PFSK-1 (cell line): ENCODE measurements around the gene C12orf43.

ENCODE experiments used
- FOXP2 ChIP-seq: optimal IDR thresholded peaks from 2 replicates; pipeline ENCODE3; 2011; ENCODE audit warnings: borderline replicate concordance, control low read depth, inconsistent platforms; ENCODE audit not compliant: insufficient read depth; ENCODE audit errors: extremely low read length, extremely low read depth
- POLR2AphosphoS5 ChIP-seq: IDR thresholded peaks from 2 replicates; pipeline ENCODE4 v1.6.1; 2012; ENCODE audit warnings: low read depth, mild to moderate bottlenecking, control low read depth, low read length, moderate library complexity
- SIN3A ChIP-seq: IDR thresholded peaks from 2 replicates; pipeline ENCODE4 v1.6.1; 2012; ENCODE audit warnings: mild to moderate bottlenecking, low read length, moderate library complexity, borderline replicate concordance; ENCODE audit not compliant: insufficient read depth
- TAF1 ChIP-seq: IDR thresholded peaks from 2 replicates; pipeline ENCODE4 v1.6.1; 2012; ENCODE audit warnings: low read length, control low read depth, borderline replicate concordance; ENCODE audit not compliant: insufficient read depth
- TF ChIP-seq, protein P1 (sequence below), 2 experiments: IDR thresholded peaks; 2 replicates each; pipeline versions ENCODE4 v1.6.1 to v1.8.0; 2011 to 2012; ENCODE audit warnings: low read depth in 2 of 2, low read length in 2 of 2, control low read depth in 1 of 2, inconsistent platforms in 1 of 2, mild to moderate bottlenecking in 1 of 2, moderate library complexity in 1 of 2; ENCODE audit not compliant: insufficient read depth in 1 of 2

- TF ChIP-seq, protein P1, sequence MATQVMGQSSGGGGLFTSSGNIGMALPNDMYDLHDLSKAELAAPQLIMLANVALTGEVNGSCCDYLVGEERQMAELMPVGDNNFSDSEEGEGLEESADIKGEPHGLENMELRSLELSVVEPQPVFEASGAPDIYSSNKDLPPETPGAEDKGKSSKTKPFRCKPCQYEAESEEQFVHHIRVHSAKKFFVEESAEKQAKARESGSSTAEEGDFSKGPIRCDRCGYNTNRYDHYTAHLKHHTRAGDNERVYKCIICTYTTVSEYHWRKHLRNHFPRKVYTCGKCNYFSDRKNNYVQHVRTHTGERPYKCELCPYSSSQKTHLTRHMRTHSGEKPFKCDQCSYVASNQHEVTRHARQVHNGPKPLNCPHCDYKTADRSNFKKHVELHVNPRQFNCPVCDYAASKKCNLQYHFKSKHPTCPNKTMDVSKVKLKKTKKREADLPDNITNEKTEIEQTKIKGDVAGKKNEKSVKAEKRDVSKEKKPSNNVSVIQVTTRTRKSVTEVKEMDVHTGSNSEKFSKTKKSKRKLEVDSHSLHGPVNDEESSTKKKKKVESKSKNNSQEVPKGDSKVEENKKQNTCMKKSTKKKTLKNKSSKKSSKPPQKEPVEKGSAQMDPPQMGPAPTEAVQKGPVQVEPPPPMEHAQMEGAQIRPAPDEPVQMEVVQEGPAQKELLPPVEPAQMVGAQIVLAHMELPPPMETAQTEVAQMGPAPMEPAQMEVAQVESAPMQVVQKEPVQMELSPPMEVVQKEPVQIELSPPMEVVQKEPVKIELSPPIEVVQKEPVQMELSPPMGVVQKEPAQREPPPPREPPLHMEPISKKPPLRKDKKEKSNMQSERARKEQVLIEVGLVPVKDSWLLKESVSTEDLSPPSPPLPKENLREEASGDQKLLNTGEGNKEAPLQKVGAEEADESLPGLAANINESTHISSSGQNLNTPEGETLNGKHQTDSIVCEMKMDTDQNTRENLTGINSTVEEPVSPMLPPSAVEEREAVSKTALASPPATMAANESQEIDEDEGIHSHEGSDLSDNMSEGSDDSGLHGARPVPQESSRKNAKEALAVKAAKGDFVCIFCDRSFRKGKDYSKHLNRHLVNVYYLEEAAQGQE (IDR thresholded peaks at IDR 0.05; ENCODE audit: insufficient read depth in 1 of 2, low read depth in 2 of 2, low read length in 2 of 2) = no peak
- no peak for TF ChIP-seq POLR2AphosphoS5
- no peak for TF ChIP-seq TAF1
- TF ChIP-seq SIN3A = no peak
- no peak for TF ChIP-seq FOXP2
These were observed 34.4 kb upstream of the C12orf43 start for GRCh38 chr12:121050725-121051124.
